Neutrophil (primary cell): Measurements from ENCODE around the gene NDEL1.
A peak's percentile ranks its signal among the peaks of the same experiment; 100 is the strongest.

ENCODE experiments used
- H3K27ac ChIP-seq: fragments of 200-600 bp; sonication (generic); 2 replicates; pipeline ENCODE4 v1.5.1; 2016; ENCODE audit warnings: mild to moderate bottlenecking, moderate library complexity
- H3K27me3 ChIP-seq: fragments of 200-600 bp; sonication (generic); 2 replicates; pipeline ENCODE4 v1.6.0; 2016; ENCODE audit warnings: mild to moderate bottlenecking
- H3K36me3 ChIP-seq: fragments of 200-600 bp; sonication (generic); 2 replicates; pipeline ENCODE4 v1.5.1; 2017
- H3K4me1 ChIP-seq, 2 experiments: fragments of 200-600 bp in 1 of 2; sonication (generic) in 1 of 2; 1 replicate in 1 of 2; 2 replicates in 1 of 2; pipeline versions ENCODE4 v1.5.1 to v1.6.1; 2013 to 2016; ENCODE audit warnings: low read depth in 1 of 2, low read length in 1 of 2, mild to moderate bottlenecking in 1 of 2, moderate library complexity in 1 of 2; ENCODE audit not compliant: control insufficient read depth in 1 of 2, insufficient read depth in 1 of 2
- H3K4me3 ChIP-seq, 2 experiments: fragments of 200-600 bp in 1 of 2; sonication (generic) in 1 of 2; 1 replicate in 1 of 2; 2 replicates in 1 of 2; pipeline ENCODE4 v1.5.1; 2013 to 2016; ENCODE audit warnings: low read depth in 1 of 2, low read length in 1 of 2, mild to moderate bottlenecking in 1 of 2, moderate library complexity in 1 of 2
- H3K9me3 ChIP-seq: fragments of 200-600 bp; sonication (generic); 2 replicates; pipeline ENCODE4 v1.5.1; 2016
- TF ChIP-seq, protein P1 (sequence below): fragments of 200-600 bp; sonication (generic); IDR thresholded peaks from 2 replicates; pipeline ENCODE4 v1.5.1; 2016; ENCODE audit warnings: antibody characterized with exemption

The NDEL1 gene

DNA sequence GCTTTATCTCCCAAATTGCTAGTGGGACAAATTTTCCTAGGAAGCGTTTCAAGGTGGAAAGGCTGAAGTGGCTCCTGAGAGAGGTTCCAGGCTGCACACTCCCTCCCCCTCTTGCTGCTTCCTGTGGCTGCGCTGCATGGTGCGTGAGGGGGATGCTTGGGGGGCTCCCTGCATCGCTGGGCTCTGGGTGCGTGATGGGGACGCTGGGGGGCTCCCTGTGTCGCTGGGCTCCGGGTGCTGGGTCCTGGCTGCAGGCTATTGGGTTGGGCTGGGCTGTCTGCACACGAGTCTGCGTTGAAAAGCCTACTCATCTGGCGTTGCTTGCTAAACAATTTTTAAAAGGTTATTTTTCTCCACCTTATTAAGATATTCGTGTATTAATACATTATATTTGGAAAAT, 30.1 kb downstream of the NDEL1 start:
- no peaks in the 10 kb centered on the region for H3K4me1 ChIP-seq
- no peaks in the 10 kb centered on the region for H3K27me3 ChIP-seq
- no peaks in the 10 kb centered on the region for H3K9me3 ChIP-seq
- H3K36me3 ChIP-seq = peaks cover 98% of the 10 kb centered on the region
- no peak overlapping the region for H3K4me3 ChIP-seq
- TF ChIP-seq, protein P1, sequence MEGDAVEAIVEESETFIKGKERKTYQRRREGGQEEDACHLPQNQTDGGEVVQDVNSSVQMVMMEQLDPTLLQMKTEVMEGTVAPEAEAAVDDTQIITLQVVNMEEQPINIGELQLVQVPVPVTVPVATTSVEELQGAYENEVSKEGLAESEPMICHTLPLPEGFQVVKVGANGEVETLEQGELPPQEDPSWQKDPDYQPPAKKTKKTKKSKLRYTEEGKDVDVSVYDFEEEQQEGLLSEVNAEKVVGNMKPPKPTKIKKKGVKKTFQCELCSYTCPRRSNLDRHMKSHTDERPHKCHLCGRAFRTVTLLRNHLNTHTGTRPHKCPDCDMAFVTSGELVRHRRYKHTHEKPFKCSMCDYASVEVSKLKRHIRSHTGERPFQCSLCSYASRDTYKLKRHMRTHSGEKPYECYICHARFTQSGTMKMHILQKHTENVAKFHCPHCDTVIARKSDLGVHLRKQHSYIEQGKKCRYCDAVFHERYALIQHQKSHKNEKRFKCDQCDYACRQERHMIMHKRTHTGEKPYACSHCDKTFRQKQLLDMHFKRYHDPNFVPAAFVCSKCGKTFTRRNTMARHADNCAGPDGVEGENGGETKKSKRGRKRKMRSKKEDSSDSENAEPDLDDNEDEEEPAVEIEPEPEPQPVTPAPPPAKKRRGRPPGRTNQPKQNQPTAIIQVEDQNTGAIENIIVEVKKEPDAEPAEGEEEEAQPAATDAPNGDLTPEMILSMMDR = no peak
- H3K27ac ChIP-seq = no peak overlapping the region

DNA sequence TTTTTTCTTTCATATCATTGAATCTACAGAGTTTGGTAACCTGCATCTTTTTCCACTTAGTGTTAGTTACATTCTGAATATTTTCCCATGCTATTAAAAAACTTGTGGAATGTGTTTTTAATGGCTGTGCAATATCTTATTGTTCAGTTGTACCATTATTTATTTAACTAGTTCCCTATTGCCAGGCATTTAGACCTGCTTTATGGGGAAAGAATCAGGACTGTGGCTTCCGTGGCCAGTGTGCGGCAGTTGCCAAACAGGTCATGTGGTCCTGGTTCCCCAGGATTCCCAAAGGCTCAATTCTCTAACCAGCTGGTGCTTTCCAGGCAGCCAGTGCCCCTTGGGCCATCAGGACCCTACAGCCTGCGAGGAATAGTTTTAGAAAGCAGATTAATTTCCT, 30.8 kb downstream of the NDEL1 start:
- no peak overlapping the region for H3K27ac ChIP-seq
- TF ChIP-seq, protein P1 = no peak
- H3K4me1 ChIP-seq = no peaks in the 10 kb centered on the region
- H3K9me3 ChIP-seq = no peaks in the 10 kb centered on the region
- H3K4me3 ChIP-seq = no peak overlapping the region
- H3K27me3 ChIP-seq = no peaks in the 10 kb centered on the region
- peaks cover 98% of the 10 kb centered on the region for H3K36me3 ChIP-seq

DNA sequence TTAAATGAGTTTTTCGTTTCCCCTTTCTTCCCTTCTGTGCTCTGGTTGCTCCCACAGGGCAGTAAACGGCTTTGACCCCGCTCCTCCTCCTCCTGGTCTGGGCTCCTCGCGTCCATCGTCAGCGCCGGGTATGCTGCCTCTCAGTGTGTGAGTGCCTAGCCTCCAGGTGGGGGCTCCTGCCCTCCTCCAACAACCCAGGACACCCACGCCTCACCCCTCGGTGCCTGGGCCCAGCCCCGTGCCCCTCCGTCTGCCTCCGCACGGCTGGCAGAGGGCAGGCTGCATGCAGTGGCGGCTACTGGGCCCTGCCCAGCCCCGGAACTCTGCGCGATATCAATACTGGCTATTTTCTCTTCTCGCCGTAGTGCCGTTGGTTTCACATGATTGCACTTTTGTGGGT, 31.2 kb downstream of the NDEL1 start:
- Histone ChIP-seq H3K27ac (no peak overlapping the region), H3K4me3 (no peak overlapping the region), H3K27me3 (no peaks in the 10 kb centered on the region), H3K4me1 (no peaks in the 10 kb centered on the region), H3K36me3 (peaks cover 98% of the 10 kb centered on the region), H3K9me3 (no peaks in the 10 kb centered on the region)
- TF ChIP-seq, protein P1 = no peak

DNA sequence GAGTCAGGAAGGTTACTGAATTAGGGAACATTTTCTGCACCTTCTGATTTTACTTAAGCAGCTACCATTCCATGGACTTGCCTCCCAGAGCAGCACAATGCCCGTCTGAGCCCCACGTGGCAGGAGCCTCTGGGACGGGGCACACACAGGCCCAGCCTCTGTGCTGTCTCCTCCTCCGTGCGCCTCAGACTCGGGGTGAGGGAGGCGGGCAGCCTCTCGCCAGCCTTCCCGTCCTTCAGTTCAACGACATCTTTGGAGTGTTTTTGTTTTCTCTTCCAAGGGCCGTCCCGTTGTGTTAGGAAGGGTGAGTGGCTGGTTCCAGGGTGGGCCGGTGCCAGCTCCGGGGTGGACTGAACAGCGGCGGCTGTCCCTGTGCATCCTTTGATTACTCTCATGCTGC, 31.8 kb downstream of the NDEL1 start:
- TF ChIP-seq, protein P1 = no peak
- Histone ChIP-seq H3K27me3 (no peaks in the 10 kb centered on the region), H3K36me3 (peaks cover 98% of the 10 kb centered on the region), H3K9me3 (no peaks in the 10 kb centered on the region), H3K4me1 (no peaks in the 10 kb centered on the region), H3K4me3 (no peak overlapping the region), H3K27ac (no peak overlapping the region)

DNA sequence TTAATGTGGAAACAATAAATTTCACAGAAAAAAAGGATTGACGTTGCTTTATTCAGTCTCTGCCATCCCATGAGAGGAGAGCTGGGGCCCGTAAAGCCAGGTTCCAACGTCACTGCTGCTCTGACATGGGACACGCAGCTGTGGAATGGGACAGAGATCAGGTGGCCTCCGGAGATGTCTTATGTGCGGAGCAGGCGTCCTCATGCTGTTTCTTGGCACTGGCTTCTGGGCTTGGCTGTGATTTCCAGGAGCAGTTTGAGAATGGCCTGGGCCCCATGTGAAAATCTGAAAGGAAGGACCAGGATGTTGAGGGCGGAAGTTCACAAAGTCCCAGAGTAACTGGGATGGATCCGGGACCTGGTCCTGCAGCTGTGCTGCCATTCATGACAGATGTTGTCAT, 32.4 kb downstream of the NDEL1 start:
- Histone ChIP-seq H3K9me3 (no peaks in the 10 kb centered on the region), H3K27me3 (no peaks in the 10 kb centered on the region), H3K36me3 (peaks cover 98% of the 10 kb centered on the region), H3K4me1 (no peaks in the 10 kb centered on the region), H3K4me3 (no peak overlapping the region), H3K27ac (no peak overlapping the region)
- TF ChIP-seq, protein P1 = no peak

DNA sequence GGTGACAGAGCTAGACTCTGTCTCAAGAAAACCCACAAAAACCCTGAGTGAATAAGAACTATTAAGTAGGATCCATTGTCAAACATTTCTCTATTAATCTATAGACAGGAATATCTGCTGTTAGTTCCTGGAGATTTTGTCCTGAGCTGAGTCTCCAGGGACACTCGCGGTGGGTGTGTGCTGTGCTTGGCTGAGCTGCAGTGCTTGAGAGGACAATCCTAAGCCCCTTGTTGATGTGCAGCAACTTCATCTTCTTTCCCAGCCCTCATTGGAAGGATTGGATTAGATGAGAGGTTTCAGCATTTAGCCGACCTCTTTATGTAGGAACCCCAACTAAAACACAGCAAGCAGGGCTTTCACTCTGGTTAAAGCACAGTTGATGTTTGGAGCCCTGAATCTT, 33.3 kb downstream of the NDEL1 start:
- no peaks in the 10 kb centered on the region for H3K4me1 ChIP-seq
- no peaks in the 10 kb centered on the region for H3K27me3 ChIP-seq
- no peak overlapping the region for H3K4me3 ChIP-seq
- H3K36me3 ChIP-seq = peaks cover 98% of the 10 kb centered on the region
- H3K9me3 ChIP-seq = no peaks in the 10 kb centered on the region
- TF ChIP-seq, protein P1 = no peak
- H3K27ac ChIP-seq = peak overlapping the region; percentile 12
